Sigmoid colon (tissue), 3 donors: ENCODE measurements around the gene SLC13A1.

ENCODE experiments used
- CTCF ChIP-seq, 4 experiments: fragments of 450-650 bp in 3 of 4; fragments of 200-600 bp in 1 of 4; IDR thresholded peaks; one replicate each; pipeline ENCODE4 v1.5.1; 2016 to 2019; ENCODE audit warnings: antibody characterized with exemption in 4 of 4, mild to moderate bottlenecking in 3 of 4, moderate library complexity in 2 of 4
- POLR2A ChIP-seq, 2 donors: fragments of 450-650 bp; IDR thresholded peaks; one replicate each; pipeline ENCODE4 v1.6.1; 2016; ENCODE audit warnings: antibody characterized with exemption in 2 of 2, mild to moderate bottlenecking in 2 of 2, moderate library complexity in 2 of 2

- no peak for TF ChIP-seq POLR2A (IDR thresholded peaks at IDR 0.05)
- TF ChIP-seq CTCF (IDR thresholded peaks at IDR 0.05), result no peak
Observed at GRCh38 chr7:123115331-123115730, 84.4 kb downstream of the SLC13A1 start.
